ENCODE results near the gene SPON1.

DNA sequence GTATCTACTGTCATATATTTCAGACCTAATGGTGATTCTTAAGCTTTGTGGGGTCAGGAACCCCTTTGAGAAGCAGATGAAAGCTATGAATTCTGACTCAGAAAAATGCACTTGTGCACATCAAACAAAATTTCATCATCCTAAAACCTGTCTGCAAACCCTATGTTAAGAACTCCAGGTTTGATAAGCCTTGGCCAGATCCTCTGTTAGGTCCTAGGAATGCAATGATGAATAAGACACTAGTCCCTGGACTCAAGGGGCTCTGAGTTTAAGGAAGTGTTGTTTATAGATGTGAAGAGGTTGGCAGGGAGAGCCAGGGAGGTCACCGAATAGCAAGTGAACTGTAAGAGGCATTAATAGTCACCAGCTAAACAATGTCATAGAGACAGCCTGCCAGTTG, 103.2 kb downstream of the SPON1 start:
- TF ChIP-seq POLR2A (IDR thresholded peaks at IDR 0.05), result no peak
- TF ChIP-seq, protein P1, sequence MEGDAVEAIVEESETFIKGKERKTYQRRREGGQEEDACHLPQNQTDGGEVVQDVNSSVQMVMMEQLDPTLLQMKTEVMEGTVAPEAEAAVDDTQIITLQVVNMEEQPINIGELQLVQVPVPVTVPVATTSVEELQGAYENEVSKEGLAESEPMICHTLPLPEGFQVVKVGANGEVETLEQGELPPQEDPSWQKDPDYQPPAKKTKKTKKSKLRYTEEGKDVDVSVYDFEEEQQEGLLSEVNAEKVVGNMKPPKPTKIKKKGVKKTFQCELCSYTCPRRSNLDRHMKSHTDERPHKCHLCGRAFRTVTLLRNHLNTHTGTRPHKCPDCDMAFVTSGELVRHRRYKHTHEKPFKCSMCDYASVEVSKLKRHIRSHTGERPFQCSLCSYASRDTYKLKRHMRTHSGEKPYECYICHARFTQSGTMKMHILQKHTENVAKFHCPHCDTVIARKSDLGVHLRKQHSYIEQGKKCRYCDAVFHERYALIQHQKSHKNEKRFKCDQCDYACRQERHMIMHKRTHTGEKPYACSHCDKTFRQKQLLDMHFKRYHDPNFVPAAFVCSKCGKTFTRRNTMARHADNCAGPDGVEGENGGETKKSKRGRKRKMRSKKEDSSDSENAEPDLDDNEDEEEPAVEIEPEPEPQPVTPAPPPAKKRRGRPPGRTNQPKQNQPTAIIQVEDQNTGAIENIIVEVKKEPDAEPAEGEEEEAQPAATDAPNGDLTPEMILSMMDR (IDR thresholded peaks at IDR 0.05), result no peak
